Iris pigment epithelial cell (primary cell): ENCODE results near the gene LARGE1.

ENCODE experiments used
- DNase-seq: peaks from one replicate; pipeline ENCODE4 v3.0.0-alpha.2; 2011; ENCODE audit warnings: low read depth

Gene LARGE1

GRCh38 chr22:33656808-33657628 is 263.3 kb downstream of the LARGE1 start:
- no peak for DNase-seq

GRCh38 chr22:33654173-33654895 is 265.9 kb downstream of the LARGE1 start:
- no peak for DNase-seq

- DNase-seq, result no peak
Observed at GRCh38 chr22:33653532-33654063, 266.7 kb downstream of the LARGE1 start.

GRCh38 chr22:33652615-33653014 is 267.7 kb downstream of the LARGE1 start:
- no peak for DNase-seq

- no peak for DNase-seq
Observed at GRCh38 chr22:33650244-33650643, 270.0 kb downstream of the LARGE1 start.

GRCh38 chr22:33648478-33648877 is 271.8 kb downstream of the LARGE1 start:
- DNase-seq, result no peak

- no peak for DNase-seq
Observed at GRCh38 chr22:33640900-33641299, 279.4 kb downstream of the LARGE1 start.

- no peak for DNase-seq
Observed at GRCh38 chr22:33639588-33640254, 280.6 kb downstream of the LARGE1 start.

GRCh38 chr22:33635766-33636165 is 284.5 kb downstream of the LARGE1 start:
- no peak for DNase-seq

- no peak for DNase-seq
Observed at GRCh38 chr22:33631777-33632176, 288.5 kb downstream of the LARGE1 start.

- DNase-seq, result no peak
Observed at GRCh38 chr22:33625959-33626358, 294.3 kb downstream of the LARGE1 start.

GRCh38 chr22:33620085-33620484 is 300.2 kb downstream of the LARGE1 start:
- DNase-seq, result no peak

GRCh38 chr22:33606504-33606903 is 313.8 kb downstream of the LARGE1 start:
- no peak for DNase-seq

GRCh38 chr22:33605666-33606065 is 314.6 kb downstream of the LARGE1 start:
- no peak for DNase-seq

- no peak for DNase-seq
Observed at GRCh38 chr22:33605221-33605620, 315.1 kb downstream of the LARGE1 start.

- DNase-seq, result no peak
Observed at GRCh38 chr22:33601062-33601461, 319.2 kb downstream of the LARGE1 start.

GRCh38 chr22:33600595-33600994 is 319.7 kb downstream of the LARGE1 start:
- no peak for DNase-seq

GRCh38 chr22:33600113-33600512 is 320.2 kb downstream of the LARGE1 start:
- no peak for DNase-seq

GRCh38 chr22:33599596-33599995 is 320.7 kb downstream of the LARGE1 start:
- no peak for DNase-seq

- DNase-seq, result no peak
Observed at GRCh38 chr22:33598821-33599220, 321.5 kb downstream of the LARGE1 start.

- no peak for DNase-seq
Observed at GRCh38 chr22:33597274-33597985, 322.8 kb downstream of the LARGE1 start.

GRCh38 chr22:33593818-33594217 is 326.5 kb downstream of the LARGE1 start:
- DNase-seq, result no peak
